GM21390 (cell line): Measurements from ENCODE around the gene DAB2.

ENCODE experiments used
- ATAC-seq: cut with Tn5 transposase; IDR thresholded peaks from one replicate; pipeline ENCODE4 v1.9.1; 2021; ENCODE audit not compliant: unreplicated experiment

DAB2 gene

GRCh38 chr5:39390945-39391344 lies 33.8 kb downstream of the DAB2 start:
- no peak for ATAC-seq

GRCh38 chr5:39387293-39387692 lies 37.5 kb downstream of the DAB2 start:
- ATAC-seq = no peak

- ATAC-seq = no peak
These were observed 40.5 kb downstream of the DAB2 start for GRCh38 chr5:39384271-39384670.

- ATAC-seq = no peak
These were observed 43.4 kb downstream of the DAB2 start for GRCh38 chr5:39381376-39381775.

GRCh38 chr5:39379693-39380092 lies 45.1 kb downstream of the DAB2 start:
- no peak for ATAC-seq

GRCh38 chr5:39377613-39378012 lies 47.2 kb downstream of the DAB2 start:
- ATAC-seq = no peak

GRCh38 chr5:39376293-39376714 lies 48.5 kb downstream of the DAB2 start:
- ATAC-seq = peak; percentile 75

GRCh38 chr5:39373791-39374190 lies 51.0 kb downstream of the DAB2 start:
- no peak for ATAC-seq

GRCh38 chr5:39371367-39371635 lies 53.5 kb downstream of the DAB2 start:
- ATAC-seq = no peak

- ATAC-seq = no peak
These were observed 54.0 kb downstream of the DAB2 start for GRCh38 chr5:39370555-39371366.

- ATAC-seq = no peak
These were observed 55.5 kb downstream of the DAB2 start for GRCh38 chr5:39369123-39369815.

- ATAC-seq = no peak
These were observed 56.7 kb downstream of the DAB2 start for GRCh38 chr5:39368116-39368515.

GRCh38 chr5:39367711-39368110 lies 57.1 kb downstream of the DAB2 start:
- no peak for ATAC-seq

- ATAC-seq = no peak
These were observed 60.4 kb downstream of the DAB2 start, which contains the start of gene C9 for GRCh38 chr5:39364367-39364766. C9 (minus strand) TSS chr5:39364495; CDS start chr5:39364464, 31 bp downstream.

GRCh38 chr5:39363217-39363616 lies 61.6 kb downstream of the DAB2 start:
- ATAC-seq = no peak

GRCh38 chr5:39362646-39363045 lies 62.1 kb downstream of the DAB2 start:
- no peak for ATAC-seq

GRCh38 chr5:39361306-39361705 lies 63.5 kb downstream of the DAB2 start:
- no peak for ATAC-seq

GRCh38 chr5:39360471-39361111 lies 64.2 kb downstream of the DAB2 start:
- no peak for ATAC-seq

GRCh38 chr5:39356263-39356662 lies 68.5 kb downstream of the DAB2 start:
- no peak for ATAC-seq

- no peak for ATAC-seq
These were observed 69.5 kb downstream of the DAB2 start for GRCh38 chr5:39355324-39355723.

GRCh38 chr5:39353717-39354399 lies 70.9 kb downstream of the DAB2 start:
- no peak for ATAC-seq

- no peak for ATAC-seq
These were observed 71.8 kb downstream of the DAB2 start for GRCh38 chr5:39352951-39353350.
